Lower lobe of right lung (tissue), 2 donors: ENCODE data around the gene CAPN13. TPM values are rescaled to one million over a fixed set of nuclear protein-coding genes. Genes with fewer than 3 reads are reported as not detected.

Experiments used
- ATAC-seq, 2 donors: fragments of 200-7000 bp; cut with Tn5 transposase; one replicate each; pipeline ENCODE4 v1.9.1; 2020 to 2022; ENCODE audit warnings: mild to moderate bottlenecking in 2 of 2, moderate library complexity in 2 of 2
- DNase-seq: peaks from one replicate; pipeline ENCODE4 v3.0.0-alpha.2; 2020
- H3K27ac ChIP-seq: fragments of 200-600 bp; one replicate; pipeline ENCODE4 v1.8.0; 2022
- H3K27me3 ChIP-seq: fragments of 200-600 bp; one replicate; pipeline ENCODE4 v1.8.0; 2022; ENCODE audit warnings: low read depth
- H3K36me3 ChIP-seq: fragments of 200-600 bp; one replicate; pipeline ENCODE4 v1.8.0; 2022; ENCODE audit warnings: mild to moderate bottlenecking
- H3K4me1 ChIP-seq: fragments of 200-600 bp; one replicate; pipeline ENCODE4 v1.8.0; 2022
- H3K4me3 ChIP-seq: fragments of 200-600 bp; one replicate; pipeline ENCODE4 v1.8.0; 2022; ENCODE audit warnings: mild to moderate bottlenecking
- H3K9me3 ChIP-seq: fragments of 200-600 bp; one replicate; pipeline ENCODE4 v1.8.0; 2022
- CTCF ChIP-seq: fragments of 200-600 bp; IDR thresholded peaks from one replicate; pipeline ENCODE4 v1.8.0; 2022; ENCODE audit warnings: antibody characterized with exemption, mild to moderate bottlenecking
- intact Hi-C: fragments of 100-400 bp; cut with DNase I; formaldehyde crosslinking; loops from one replicate; pipeline ENCODE4 v1.11.0; 2022
- long read RNA-seq: library from polyadenylated mRNA; unstranded; transcript quantifications from one replicate; pipeline ENCODE4 v2.0.0, GENCODE V29; 2021
- total RNA-seq: library from RNA; stranded (reverse); fragmentation: NEBNext Ultra II Directional; extraction: Animal tissue kit (Norgen Biotek cat#: 25700); gene quantifications from one replicate; pipeline ENCODE4 v1.2.1, GENCODE V29; 2021
- donor health status: DM: no; HTN: yes; CAD: no; lungs with severe emphysema.

CAPN13 gene, protein sequence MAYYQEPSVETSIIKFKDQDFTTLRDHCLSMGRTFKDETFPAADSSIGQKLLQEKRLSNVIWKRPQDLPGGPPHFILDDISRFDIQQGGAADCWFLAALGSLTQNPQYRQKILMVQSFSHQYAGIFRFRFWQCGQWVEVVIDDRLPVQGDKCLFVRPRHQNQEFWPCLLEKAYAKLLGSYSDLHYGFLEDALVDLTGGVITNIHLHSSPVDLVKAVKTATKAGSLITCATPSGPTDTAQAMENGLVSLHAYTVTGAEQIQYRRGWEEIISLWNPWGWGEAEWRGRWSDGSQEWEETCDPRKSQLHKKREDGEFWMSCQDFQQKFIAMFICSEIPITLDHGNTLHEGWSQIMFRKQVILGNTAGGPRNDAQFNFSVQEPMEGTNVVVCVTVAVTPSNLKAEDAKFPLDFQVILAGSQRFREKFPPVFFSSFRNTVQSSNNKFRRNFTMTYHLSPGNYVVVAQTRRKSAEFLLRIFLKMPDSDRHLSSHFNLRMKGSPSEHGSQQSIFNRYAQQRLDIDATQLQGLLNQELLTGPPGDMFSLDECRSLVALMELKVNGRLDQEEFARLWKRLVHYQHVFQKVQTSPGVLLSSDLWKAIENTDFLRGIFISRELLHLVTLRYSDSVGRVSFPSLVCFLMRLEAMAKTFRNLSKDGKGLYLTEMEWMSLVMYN
- 23.0 TPM for total RNA-seq
- long read RNA-seq, partial matches to known transcripts: 5 of 7 reads
- long read RNA-seq, other reads (novel, unspliced or antisense): 2 of 7 reads

- Histone ChIP-seq H3K4me3 (peak within 1 kb of the TSS; percentile 9), H3K4me1 (peaks cover 5% of the 10 kb centered on the region), H3K27me3 (no peaks in the 10 kb centered on the region), H3K36me3 (no peaks in the 10 kb centered on the region), H3K9me3 (no peaks in the 10 kb centered on the region), H3K27ac (no peak within 1 kb of the TSS)
- TF ChIP-seq CTCF: no peak
- ATAC-seq (peak; percentile 92 to 93), DNase-seq (no peak)
- intact Hi-C loops: no loop called here
Measured at GRCh38 chr2:30807249-30807648, at the start of gene CAPN13. Gene CAPN13, minus strand, starts transcription at chr2:30807446. Its CDS starts 20,121 bp downstream, at chr2:30787325.

GRCh38 chr2:30847841-30848240, 40.6 kb upstream of the CAPN13 start:
- no peak for TF ChIP-seq CTCF
- H3K4me3 ChIP-seq: no peak overlapping the region
- intact Hi-C loops: no loop called here

DNA sequence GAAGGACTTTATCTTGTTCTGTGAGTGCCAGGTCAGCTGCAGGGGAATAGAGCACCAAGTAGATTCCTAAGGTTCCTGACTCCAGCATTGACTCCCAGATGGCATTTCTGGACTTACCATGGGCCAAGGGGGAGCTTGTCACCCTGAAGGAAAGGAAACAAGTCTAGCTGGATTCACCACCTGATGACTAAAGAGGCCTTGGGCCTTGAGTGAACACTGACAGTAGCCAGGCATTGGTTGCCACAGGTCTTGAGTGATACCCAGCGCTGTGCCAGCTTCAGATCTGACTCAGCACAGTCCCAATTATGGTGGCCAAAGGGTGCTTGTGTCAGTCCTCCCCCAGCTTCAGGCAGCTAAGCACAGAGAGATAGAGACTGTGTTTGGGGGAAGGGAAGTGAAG, 40.1 kb upstream of the CAPN13 start:
- no peak overlapping the region for H3K27ac ChIP-seq
- no peak overlapping the region for H3K4me3 ChIP-seq
- H3K27me3 ChIP-seq: no peaks in the 10 kb centered on the region
- no peak for TF ChIP-seq CTCF
- no peaks in the 10 kb centered on the region for H3K36me3 ChIP-seq
- no peak for DNase-seq
- H3K4me1 ChIP-seq: no peaks in the 10 kb centered on the region
- no peak for ATAC-seq
- intact Hi-C loops: no loop called here
- peaks cover 2% of the 10 kb centered on the region for H3K9me3 ChIP-seq

More at GRCh38 chr2:30847841-30848240, 40.6 kb upstream of the CAPN13 start:
- Histone ChIP-seq H3K27me3 (no peaks in the 10 kb centered on the region), H3K36me3 (no peaks in the 10 kb centered on the region), H3K27ac (no peak overlapping the region), H3K4me1 (no peaks in the 10 kb centered on the region), H3K9me3 (peaks cover 2% of the 10 kb centered on the region)
- ATAC-seq (no peak), DNase-seq (no peak)

GRCh38 chr2:30828586-30828985, 21.3 kb upstream of the CAPN13 start:
- Histone ChIP-seq H3K4me1 (no peaks in the 10 kb centered on the region), H3K4me3 (no peak overlapping the region), H3K9me3 (no peaks in the 10 kb centered on the region), H3K36me3 (no peaks in the 10 kb centered on the region), H3K27me3 (no peaks in the 10 kb centered on the region), H3K27ac (no peak overlapping the region)
- intact Hi-C loops: no loop called here
- DNase-seq (no peak), ATAC-seq (no peak)
- TF ChIP-seq CTCF: no peak

- Histone ChIP-seq H3K4me3 (no peak overlapping the region), H3K4me1 (no peaks in the 10 kb centered on the region), H3K27ac (no peak overlapping the region), H3K36me3 (no peaks in the 10 kb centered on the region), H3K27me3 (no peaks in the 10 kb centered on the region), H3K9me3 (no peaks in the 10 kb centered on the region)
- ATAC-seq (no peak), DNase-seq (no peak)
- intact Hi-C loops: no loop called here
- TF ChIP-seq CTCF: no peak
Measured at GRCh38 chr2:30826916-30827315, 19.7 kb upstream of the CAPN13 start.
